Breast epithelium (tissue), 4 donors: ENCODE measurements around the gene VSIG2. TPM values are rescaled to one million over a fixed set of nuclear protein-coding genes. Genes with fewer than 3 reads are reported as not detected.

Experiments used
- DNase-seq, 2 donors: peaks; one replicate each; pipeline ENCODE4 v3.0.0-alpha.2; 2019; ENCODE audit warnings: low spot score in 2 of 2
- H3K27ac ChIP-seq, 2 donors: fragments of 200-600 bp; sonication (generic) in 1 of 2; one replicate each; pipeline ENCODE4 v1.5.1; 2016 to 2019; ENCODE audit warnings: mild to moderate bottlenecking in 1 of 2
- H3K27me3 ChIP-seq, 2 donors: fragments of 200-600 bp; sonication (generic) in 1 of 2; one replicate each; pipeline versions ENCODE4 v1.5.1 to v1.6.0; 2017 to 2019; ENCODE audit warnings: control low read depth in 1 of 2, mild to moderate bottlenecking in 1 of 2
- H3K36me3 ChIP-seq: fragments of 200-600 bp; one replicate; pipeline ENCODE4 v1.5.1; 2019
- H3K4me1 ChIP-seq, 2 donors: fragments of 200-600 bp; sonication (generic); one replicate each; pipeline ENCODE4 v1.5.1; 2016 to 2019; ENCODE audit warnings: control low read depth in 1 of 2
- H3K4me3 ChIP-seq, 3 donors: fragments of 200-600 bp; sonication (generic); 1 replicate in 2 of 3; 2 replicates in 1 of 3; pipeline ENCODE4 v1.5.1; 2016 to 2019; ENCODE audit warnings: mild to moderate bottlenecking in 3 of 3, moderate library complexity in 2 of 3
- H3K9me3 ChIP-seq, 2 donors: fragments of 200-600 bp; sonication (generic) in 1 of 2; one replicate each; pipeline ENCODE4 v1.5.1; 2016 to 2019; ENCODE audit warnings: control low read depth in 1 of 2
- POLR2A ChIP-seq: fragments of 450-650 bp; IDR thresholded peaks from one replicate; pipeline ENCODE4 v1.6.1; 2016; ENCODE audit warnings: antibody characterized with exemption, mild to moderate bottlenecking, moderate library complexity
- POLR2AphosphoS5 ChIP-seq, 3 donors: sonication (generic); formaldehyde crosslinking; IDR thresholded peaks; one replicate each; pipeline ENCODE4 v1.6.1; 2017; ENCODE audit warnings: antibody characterized with exemption in 3 of 3
- intact Hi-C: fragments of 100-400 bp; cut with DNase I; formaldehyde crosslinking; loops from one replicate; pipeline ENCODE4 v1.15.1; 2023; ENCODE audit warnings: low total_unique reads
- total RNA-seq, 3 donors: library from RNA; depleted of rRNA; stranded (reverse); fragments of >200 nt; gene quantifications; one replicate each; pipeline ENCODE4 v1.1.0, GENCODE V29; 2016
- TF ChIP-seq, protein P1 (sequence below), 3 donors: fragments of 450-650 bp; IDR thresholded peaks; one replicate each; pipeline ENCODE4 v1.5.1; 2016 to 2017; ENCODE audit warnings: antibody characterized with exemption in 3 of 3, mild to moderate bottlenecking in 3 of 3, moderate library complexity in 3 of 3

Gene VSIG2
- total RNA-seq, 3 donors from 2014 or later, result 8.8 to 20.5 TPM; not detected in 1

DNA sequence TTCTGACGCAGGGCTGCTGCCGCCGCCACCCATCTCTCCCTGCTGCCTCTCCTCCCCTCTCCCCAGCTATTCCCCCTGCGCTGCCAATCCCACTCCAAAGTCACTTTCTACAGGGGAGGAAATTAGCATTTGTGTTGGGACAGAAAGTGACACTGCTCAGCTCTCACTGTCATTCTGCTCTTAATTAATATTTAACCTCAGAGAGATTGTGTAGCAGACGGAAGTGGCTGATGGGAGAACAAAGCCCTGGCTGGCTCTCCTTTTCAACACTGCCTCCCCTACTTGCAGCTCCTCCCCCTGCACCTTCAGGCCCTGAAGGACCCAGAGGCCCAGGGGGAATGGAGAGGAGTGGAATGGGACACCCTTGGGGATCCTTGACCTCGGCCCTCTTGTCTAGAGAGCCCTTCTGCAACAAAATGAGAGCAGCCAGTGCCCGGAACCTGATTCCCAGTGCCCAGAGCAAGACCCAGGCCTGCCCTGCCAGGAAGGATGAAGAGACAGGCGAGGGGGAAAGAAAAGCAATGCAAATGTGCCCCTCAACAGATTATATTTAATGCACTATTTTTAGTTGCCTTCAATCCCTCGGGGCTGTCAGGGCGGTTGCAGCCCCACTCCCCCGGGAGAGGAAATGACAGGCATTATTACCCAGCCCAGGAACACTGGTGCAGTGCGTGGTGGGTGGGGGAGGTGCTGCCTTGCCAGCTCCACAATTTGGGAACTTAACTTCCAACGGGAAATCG, 26.9 kb downstream of the VSIG2 start:
- Histone ChIP-seq H3K36me3 (no peaks in the 10 kb centered on the region), H3K27ac (no peak overlapping the region), H3K27me3 (peaks cover 0 to 16% of the 10 kb centered on the region in 2 donors), H3K9me3 (no peaks in the 10 kb centered on the region), H3K4me3 (no peak overlapping the region), H3K4me1 (no peaks in the 10 kb centered on the region)
- no peak for TF ChIP-seq POLR2A
- TF ChIP-seq, protein P1, sequence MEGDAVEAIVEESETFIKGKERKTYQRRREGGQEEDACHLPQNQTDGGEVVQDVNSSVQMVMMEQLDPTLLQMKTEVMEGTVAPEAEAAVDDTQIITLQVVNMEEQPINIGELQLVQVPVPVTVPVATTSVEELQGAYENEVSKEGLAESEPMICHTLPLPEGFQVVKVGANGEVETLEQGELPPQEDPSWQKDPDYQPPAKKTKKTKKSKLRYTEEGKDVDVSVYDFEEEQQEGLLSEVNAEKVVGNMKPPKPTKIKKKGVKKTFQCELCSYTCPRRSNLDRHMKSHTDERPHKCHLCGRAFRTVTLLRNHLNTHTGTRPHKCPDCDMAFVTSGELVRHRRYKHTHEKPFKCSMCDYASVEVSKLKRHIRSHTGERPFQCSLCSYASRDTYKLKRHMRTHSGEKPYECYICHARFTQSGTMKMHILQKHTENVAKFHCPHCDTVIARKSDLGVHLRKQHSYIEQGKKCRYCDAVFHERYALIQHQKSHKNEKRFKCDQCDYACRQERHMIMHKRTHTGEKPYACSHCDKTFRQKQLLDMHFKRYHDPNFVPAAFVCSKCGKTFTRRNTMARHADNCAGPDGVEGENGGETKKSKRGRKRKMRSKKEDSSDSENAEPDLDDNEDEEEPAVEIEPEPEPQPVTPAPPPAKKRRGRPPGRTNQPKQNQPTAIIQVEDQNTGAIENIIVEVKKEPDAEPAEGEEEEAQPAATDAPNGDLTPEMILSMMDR (IDR thresholded peaks at IDR 0.05), result no peak
- TF ChIP-seq POLR2AphosphoS5 (IDR thresholded peaks at IDR 0.05), result no peak
- DNase-seq, result no peak
- intact Hi-C loops, result no loop called here

DNA sequence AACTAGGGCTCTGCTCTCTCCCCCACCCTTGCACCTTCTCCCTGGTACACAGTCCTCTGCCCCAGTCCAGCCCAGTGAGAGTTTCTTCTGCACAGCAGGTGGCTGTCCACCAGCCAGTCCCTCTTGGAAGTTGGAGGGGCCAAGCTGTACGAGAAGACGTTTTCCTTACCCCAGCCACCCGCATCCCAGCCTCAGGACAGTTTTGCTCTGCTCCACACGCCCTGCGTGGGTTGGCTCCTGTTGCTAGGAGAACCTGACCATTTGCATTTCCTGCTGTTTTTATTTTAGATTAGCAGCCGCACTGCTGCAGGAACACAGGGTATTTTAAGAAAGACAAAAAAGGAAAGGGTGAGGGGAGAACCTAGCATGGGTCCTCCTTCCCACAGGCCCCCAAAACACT, 29.9 kb downstream of the VSIG2 start:
- DNase-seq, result no peak
- Histone ChIP-seq H3K36me3 (no peaks in the 10 kb centered on the region), H3K27me3 (peaks cover 0 to 32% of the 10 kb centered on the region in 2 donors), H3K4me3 (no peak overlapping the region), H3K4me1 (no peaks in the 10 kb centered on the region), H3K9me3 (no peaks in the 10 kb centered on the region), H3K27ac (no peak overlapping the region)
- intact Hi-C loops, result no loop called here
- TF ChIP-seq POLR2AphosphoS5 (IDR thresholded peaks at IDR 0.05) (no peak), POLR2A (no peak)
- TF ChIP-seq, protein P1 (IDR thresholded peaks at IDR 0.05), result no peak

DNA sequence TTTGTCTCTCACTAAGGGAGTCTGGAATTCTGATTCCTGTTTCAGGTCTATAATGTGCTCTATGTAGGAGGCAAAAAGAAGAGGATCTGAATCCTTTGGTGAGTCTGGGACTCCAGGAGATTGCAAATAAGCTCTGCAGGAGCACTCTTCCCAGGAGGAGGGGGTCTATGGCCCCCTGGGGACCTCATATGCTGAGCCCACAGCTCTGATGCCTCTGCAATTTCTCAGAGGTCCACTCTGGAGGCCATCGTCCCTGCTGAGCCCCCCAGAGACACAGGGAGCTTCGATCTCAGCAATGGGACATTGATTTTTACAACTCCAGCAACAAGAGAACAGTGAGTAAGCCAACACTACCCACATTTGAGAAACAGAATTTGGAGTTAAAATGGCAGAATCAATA, 32.5 kb downstream of the VSIG2 start:
- H3K9me3 ChIP-seq, result no peaks in the 10 kb centered on the region
- TF ChIP-seq POLR2A (no peak), POLR2AphosphoS5 (IDR thresholded peaks at IDR 0.05) (no peak)
- TF ChIP-seq, protein P1 (IDR thresholded peaks at IDR 0.05), result no peak
- peaks cover 0 to 35% of the 10 kb centered on the region in 2 donors for H3K27me3 ChIP-seq
- intact Hi-C loops, result no loop called here
- H3K4me1 ChIP-seq, result no peaks in the 10 kb centered on the region
- no peak for DNase-seq
- H3K4me3 ChIP-seq, result no peak overlapping the region
- H3K36me3 ChIP-seq, result no peaks in the 10 kb centered on the region
- no peak overlapping the region for H3K27ac ChIP-seq

DNA sequence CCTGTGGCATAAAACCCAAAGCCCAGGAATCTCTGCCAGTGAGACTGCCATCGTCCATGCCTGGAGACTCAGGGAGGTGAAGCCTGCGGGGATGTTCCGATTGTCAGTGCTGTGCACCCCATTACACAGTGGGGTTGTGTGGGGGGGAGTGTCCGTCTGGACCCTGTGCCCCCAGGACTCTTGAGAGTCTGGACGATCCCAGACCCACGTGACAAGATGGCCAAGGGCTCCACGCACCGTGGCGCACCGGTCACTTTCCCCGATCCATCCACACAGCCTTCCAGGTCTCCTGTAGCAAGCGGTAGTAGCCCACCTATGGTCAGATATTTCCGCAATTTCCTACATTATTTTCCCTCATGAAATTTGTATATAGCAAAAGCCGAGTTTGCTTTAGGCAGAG, 33.3 kb downstream of the VSIG2 start:
- no peak for DNase-seq
- TF ChIP-seq POLR2A (no peak), POLR2AphosphoS5 (IDR thresholded peaks at IDR 0.05) (no peak)
- TF ChIP-seq, protein P1 (IDR thresholded peaks at IDR 0.05), result no peak
- intact Hi-C loops, result no loop called here
- Histone ChIP-seq H3K4me1 (no peaks in the 10 kb centered on the region), H3K27me3 (peaks cover 0 to 35% of the 10 kb centered on the region in 2 donors), H3K4me3 (no peak overlapping the region), H3K36me3 (no peaks in the 10 kb centered on the region), H3K9me3 (no peaks in the 10 kb centered on the region), H3K27ac (no peak overlapping the region)

DNA sequence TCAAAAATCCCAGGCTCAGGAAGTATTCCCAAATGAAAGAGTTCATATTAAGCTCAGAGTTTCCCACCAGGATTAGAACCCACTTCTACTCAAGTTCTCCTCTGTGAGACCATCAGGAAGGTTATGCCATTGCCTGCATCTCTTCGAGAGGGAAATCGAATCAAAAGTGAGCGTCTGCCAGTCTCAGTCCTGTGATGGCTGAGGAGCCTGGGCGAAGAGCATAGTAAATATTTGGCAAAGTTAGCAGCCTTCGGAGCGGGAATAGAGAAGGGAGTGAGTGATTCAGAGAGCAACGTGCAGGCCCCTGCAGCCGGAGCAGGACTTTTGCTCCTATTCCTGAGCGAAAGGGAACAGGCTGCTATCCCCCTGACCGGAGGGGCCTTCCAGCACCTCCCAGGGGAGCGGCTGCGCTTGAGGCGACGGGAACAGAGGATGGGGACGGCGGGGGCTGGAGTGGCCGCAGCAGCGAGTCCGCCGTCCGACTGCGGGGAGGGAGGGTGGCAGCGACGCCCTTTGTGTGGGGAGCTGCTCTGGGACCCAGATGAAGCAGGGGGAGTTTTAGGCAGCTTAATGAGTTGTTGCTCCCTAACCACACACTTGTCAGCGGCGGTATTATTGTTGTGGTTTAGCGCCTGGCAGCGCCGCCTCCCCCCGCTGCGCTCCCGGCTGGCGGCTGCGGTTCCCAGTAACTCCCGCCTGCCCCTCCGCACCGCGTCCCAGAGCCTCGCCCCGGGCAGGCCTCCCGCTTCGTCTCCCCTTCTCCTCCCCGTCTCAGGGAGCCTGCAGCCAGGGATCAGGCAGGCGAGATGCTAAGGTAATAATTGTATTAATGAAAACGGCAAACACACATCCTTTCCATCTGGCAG, 34.0 kb downstream of the VSIG2 start:
- peak overlapping the region in 1 of 2 donors; percentile 2 for H3K27ac ChIP-seq

More for the DNA sequence above, 34.0 kb downstream of the VSIG2 start:
- DNase-seq, result no peak
- intact Hi-C loops, result no loop called here
- H3K36me3 ChIP-seq, result no peaks in the 10 kb centered on the region
- H3K4me1 ChIP-seq, result no peaks in the 10 kb centered on the region
- no peak for TF ChIP-seq POLR2A
- TF ChIP-seq, protein P1 (IDR thresholded peaks at IDR 0.05), result no peak
- no peak for TF ChIP-seq POLR2AphosphoS5 (IDR thresholded peaks at IDR 0.05)
- H3K9me3 ChIP-seq, result no peaks in the 10 kb centered on the region
- peaks cover 0 to 35% of the 10 kb centered on the region in 2 donors for H3K27me3 ChIP-seq
- peak overlapping the region; percentile 32 to 62 (median 49) for H3K4me3 ChIP-seq
